AML-193 (cell line): Measurements from ENCODE around the gene KDM8.
"Not testable (repeated sequence)": the region's sequence is repeated elsewhere in the genome, so short reads cannot be mapped to it uniquely, and the experiment has no call there.

Experiments used
- DNase-seq, 2 experiments: peaks; one replicate each; lab custom pipeline; 2025; lab: John Stamatoyannopoulos, UW

KDM8 gene

GRCh38 chr16:27191352-27191924 lies 11.9 kb upstream of the KDM8 start:
- no peak for DNase-seq

DNA sequence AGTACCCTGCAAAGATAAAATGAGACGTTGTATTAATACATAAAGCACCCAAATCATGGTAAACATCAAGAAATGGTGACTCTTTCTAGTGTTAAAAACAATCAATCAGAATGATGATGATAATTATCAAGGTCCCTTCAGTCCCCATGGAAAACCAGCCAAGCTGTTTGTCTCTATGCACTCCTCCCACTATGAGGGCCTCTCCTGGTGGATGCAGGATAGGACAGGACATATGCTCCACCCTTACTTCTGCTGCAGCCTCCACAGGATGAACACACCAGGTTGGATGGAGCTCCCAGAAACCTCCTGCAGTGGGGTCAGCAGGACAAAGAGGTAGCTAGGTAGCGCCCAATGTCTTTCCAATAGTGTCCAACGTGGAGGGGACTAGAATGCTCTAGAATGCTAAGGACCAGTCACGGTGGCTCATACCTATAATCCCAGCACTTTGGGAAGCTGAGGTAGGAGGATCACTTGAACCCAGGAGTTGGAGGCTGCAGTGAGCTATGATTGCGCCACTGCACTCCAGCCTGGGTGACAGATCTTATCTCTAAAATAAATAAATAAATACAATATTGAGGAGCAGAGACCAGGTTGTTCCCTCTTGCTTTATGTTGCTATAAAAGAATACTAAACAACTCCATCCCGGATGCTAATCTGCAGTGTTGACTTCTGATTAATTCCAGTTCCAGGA lies 9.9 kb upstream of the KDM8 start:
- DNase-seq, result no peak

DNA sequence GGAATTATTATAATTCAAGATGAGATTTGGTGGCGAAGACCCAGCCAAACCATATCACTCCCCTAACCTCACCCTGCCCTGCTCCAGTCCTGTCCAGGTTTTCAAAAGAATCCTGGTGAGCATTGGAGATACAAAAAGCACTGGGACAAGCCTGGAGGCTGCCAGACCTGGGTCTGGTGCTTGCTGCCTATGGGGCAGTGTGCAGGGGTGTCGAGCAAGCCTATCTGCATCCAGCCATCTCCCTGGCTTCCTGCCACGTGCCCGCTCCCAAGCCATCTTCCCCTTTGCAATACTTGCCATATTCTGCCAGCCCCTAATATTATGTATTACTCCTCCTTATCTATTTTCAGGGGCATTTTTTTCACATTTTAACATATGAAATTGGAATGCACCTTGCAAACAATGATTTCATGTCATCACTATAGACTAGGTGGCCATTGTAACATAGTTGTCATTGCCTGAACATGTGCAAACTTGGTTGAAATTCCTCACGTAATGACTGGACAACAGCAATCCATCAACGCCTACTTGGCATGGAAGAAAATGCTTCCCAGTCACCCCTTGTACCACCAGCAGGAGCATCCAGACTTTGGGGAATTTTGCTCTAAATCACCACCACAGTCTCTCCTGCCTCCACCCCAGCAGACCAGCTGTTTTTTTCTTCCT lies 8.1 kb upstream of the KDM8 start:
- DNase-seq, result no peak

DNA sequence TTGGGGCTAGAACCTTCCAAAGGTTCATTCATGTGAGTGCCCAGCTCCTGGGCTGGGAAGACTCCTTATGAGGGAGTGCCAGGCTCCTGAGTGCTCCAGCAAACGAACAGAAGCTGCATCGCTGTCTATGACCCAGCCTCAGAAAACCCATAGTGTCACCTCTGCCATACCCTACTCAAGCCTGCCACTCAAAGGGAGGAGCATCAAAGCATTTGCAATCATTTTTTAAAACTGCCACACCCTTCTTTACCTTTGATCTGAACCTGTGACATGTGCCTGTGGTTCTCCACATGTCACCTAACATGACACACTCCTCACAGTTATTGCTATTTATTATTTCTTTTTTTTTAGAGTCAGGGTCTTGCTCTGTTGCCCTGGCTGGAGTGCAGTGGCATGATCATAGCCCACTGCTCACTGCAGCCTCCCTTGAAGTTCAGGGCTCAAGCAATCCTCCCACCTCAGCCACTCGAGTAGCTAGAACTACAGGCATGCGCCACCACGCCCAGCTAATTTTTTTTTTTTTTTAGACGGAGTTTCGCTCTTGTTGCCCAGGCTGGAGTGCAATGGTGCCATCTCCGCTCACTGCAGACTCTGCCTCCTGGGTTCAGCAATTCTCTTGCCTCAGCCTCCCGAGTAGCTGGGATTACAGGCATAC lies 7.3 kb upstream of the KDM8 start:
- DNase-seq, result no peak

GRCh38 chr16:27197004-27197403 lies 6.3 kb upstream of the KDM8 start:
- no peak for DNase-seq

- DNase-seq, result no peak
Measured at GRCh38 chr16:27198451-27199234, 4.7 kb upstream of the KDM8 start.

- DNase-seq, result no peak
Measured at GRCh38 chr16:27199235-27199586, 4.1 kb upstream of the KDM8 start.

GRCh38 chr16:27199736-27200135 lies 3.6 kb upstream of the KDM8 start:
- DNase-seq, result peak; percentile 42 to 48

- DNase-seq, result not testable (repeated sequence)
Measured at GRCh38 chr16:27200914-27201313, 2.4 kb upstream of the KDM8 start.

DNA sequence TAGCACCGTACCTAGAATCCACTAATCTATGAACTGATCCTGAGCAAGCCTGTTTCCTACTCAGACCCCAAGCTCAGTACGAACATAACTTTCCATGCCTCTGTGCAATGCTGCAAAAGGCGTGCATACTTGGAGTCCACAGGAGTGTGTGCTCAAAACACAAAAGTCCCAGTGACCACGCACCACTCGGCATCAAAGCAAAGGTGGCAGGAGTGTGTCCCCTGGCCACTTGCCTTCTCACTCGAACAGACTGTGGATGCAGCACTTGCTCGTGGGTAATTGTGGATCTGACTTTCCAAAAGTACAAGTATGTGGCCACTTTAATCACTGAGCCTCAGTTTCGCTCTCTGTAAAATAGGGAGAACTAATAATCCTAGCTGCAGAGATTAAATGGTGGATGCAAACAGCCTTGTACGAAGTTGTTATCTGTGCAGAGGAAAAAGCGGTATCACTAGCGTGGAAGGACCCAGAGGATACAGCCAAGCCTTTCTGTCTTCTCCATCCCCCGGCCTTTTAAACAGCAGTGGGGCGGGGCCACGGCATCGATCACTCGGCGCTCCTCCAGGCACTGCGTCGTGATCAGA lies 311 bp upstream of the KDM8 start:
- DNase-seq, result peak; percentile 80

DNA sequence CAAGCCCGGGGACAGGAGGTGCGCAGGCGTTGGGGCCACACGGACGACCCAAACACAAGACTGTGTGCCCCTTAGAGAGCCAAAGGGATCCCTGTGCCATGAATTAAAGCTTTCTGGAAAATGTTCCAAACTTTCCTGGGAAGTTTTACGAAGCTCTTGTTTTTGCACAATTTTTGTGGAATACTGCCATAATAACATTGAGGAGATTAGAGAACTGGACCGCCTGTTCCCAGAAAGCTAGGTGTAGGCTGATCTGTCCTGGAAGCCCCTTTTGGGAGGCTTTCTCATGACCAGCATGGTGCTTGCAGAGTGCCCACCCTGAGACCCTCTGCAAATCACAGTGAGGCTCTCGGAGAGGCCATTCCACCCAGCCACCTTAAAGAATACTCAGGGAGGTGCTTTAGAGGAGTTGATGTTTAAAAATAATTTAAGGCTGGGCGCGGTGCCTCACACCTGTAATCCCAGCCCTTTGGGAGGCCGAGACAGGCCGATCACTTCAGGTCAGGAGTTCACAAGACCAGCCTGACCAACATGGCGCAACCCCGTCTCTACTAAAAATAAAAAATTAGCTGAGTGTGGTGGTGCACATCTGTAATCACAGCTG lies 1.1 kb downstream of the KDM8 start:
- DNase-seq, result no peak

DNA sequence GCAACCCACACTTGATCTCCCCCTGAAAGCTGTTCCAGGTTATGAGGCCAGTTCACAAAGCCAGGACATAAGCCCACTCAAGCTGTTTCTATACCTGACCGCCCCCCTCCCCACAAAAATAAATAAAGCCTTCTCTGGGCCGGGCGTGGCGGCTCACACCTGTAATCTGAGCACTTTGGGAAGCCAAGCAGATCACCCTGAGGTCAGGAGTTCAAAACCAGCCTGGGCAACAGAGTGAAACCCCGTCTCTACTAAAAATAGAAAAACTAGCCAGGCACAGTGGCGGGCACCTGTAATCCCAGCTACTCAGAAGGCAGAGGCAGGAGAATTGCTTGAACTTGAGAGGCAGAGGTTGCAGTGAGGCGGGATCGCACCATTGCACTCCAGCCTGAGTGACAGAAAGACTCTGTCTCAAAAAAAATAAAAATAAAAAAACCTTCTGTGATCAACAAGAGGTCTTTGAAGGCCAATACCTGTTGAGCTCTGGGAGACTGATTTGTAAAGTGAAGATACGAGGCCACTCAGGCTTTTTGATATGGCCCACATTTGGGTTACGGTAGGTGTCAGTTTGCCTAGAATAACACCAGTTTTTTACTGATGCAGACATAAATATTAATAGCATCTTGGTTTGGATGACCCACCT lies 2.2 kb downstream of the KDM8 start:
- no peak for DNase-seq

GRCh38 chr16:27207121-27207520 lies 3.8 kb downstream of the KDM8 start:
- not testable (repeated sequence) for DNase-seq

DNA sequence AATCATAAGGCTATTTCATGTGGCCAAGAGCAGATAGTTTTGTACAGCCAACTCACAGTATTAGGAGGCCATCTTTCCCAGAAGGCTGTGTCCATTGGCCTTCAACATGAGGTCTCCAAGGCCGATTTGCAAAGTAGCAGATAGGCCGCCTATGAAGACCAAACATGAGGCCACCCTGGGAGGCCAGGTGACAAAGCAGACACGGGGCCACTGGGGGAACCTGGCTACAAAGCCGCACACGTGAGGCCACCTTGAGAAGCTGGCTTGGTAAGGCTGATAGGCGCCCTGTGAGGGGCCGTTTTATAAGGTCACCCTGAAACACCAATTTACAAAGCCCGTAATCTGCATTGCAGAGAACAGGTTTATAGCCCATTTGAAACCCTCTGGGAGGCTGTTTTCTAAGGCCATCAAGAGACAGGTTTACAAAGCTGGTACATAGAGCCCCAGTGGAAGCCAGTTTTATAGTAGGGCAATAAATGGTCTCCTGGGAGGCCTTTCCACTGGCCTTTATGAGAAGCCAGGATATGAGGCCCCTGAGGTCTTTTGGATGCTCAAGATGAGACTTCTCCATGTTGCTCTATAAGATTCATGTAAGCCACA lies 4.9 kb downstream of the KDM8 start:
- DNase-seq, result no peak

DNA sequence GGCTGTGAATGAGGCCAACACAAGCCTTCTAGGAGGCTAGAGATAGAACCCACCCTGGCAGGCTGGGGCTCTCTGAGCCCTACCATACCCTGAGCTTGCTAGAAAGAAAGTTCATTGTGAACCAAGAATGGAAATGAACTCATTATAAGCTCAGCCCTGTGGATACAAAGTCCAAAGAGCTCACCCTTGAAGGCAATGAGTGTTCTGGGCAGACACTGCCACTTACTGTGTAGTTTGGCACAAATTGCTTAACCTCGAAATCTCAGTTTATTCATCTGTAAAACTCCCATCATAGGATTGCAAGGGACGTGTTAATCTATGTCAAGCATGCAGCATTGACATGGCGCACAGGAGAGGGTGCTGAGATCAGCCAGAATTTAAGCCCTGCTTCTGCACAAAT lies 5.5 kb downstream of the KDM8 start:
- no peak for DNase-seq

DNA sequence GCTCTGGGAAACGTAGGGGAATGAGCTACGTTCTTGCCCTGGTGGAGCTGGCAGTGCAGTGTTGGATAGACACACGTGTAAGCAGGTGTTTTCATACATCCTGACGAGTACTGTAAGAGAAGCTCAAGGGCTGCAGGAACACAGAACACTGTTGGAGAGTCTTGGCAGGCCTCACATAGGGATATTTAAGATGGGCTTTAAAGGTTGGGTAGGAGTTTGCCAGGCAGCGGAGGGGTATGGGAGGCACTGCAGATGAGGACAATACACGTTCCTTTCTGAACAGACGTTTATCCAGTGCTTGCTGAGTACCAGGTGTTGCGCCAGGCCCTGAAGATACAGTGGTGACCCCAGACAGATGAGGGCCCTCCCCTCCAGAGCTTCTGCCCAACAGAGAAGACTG lies 6.3 kb downstream of the KDM8 start:
- no peak for DNase-seq

DNA sequence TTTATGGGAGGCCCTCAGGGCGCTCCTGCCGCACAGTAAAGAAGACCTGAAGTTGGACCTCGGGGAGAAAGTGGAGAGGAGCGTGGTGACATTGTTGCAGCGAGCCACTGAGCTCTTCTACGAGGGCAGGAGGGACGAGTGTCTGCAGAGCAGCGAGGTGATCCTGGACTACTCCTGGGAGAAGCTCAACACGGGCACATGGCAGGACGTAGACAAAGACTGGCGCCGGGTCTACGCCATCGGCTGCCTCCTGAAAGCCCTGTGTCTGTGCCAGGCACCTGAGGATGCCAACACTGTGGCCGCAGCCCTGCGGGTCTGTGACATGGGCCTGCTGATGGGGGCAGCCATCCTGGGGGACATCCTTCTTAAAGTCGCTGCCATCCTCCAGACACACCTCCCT lies 6.8 kb downstream of the KDM8 start:
- DNase-seq, result no peak

- DNase-seq, result no peak
Measured at GRCh38 chr16:27211026-27211425, 7.7 kb downstream of the KDM8 start.

DNA sequence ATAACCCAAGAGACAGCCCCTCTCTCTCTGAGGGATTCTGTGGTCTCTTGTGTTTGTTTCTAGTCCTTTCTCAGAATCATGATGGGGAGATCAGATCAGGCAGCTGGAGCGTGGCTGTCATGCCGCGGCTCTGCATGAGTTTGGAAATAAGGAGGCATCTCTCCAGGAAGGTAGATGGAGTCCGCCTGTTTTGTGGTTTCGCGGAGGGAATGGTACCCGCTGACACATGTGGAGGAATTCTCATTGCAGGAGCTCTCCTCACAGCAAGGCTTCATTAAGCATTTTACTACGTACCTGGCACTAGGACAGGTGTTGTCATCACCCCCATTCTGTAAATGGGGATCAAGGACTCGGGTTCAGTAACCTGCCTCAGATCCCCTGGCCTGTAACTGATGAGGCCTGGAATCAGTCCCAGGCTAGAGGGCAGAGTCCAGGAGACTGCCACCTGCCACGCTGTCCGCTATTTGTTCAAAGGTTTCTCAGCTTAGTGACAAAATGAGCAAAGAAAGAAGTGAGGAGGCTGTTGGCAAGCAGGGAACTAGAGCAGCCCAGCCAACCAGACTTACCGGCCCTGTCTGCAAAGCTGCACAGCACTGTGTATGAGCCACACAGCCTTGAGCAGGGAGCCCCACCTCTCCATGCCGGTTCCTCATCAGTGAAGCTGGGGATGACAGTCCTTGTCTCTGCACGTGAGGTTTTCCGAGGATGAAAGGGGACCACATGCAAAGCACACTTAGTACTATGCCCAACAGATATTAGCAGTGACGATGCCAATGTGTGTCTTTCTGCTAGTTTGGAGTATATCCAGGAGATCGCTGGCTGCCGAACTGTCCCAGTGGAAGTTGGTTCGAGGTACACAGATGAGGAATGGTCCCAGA lies 11.0 kb downstream of the KDM8 start:
- DNase-seq, result no peak

- DNase-seq, result no peak
Measured at GRCh38 chr16:27215660-27216059, 12.3 kb downstream of the KDM8 start.
